ENCODE data around the gene KCTD11. TPM values are rescaled to one million over a fixed set of nuclear protein-coding genes. Genes with fewer than 3 reads are reported as not detected.
A peak's percentile ranks its signal among the peaks of the same experiment; 100 is the strongest.

The KCTD11 gene
- 1.3 and 1.6 TPM in 2 replicates for total RNA-seq (2016; rRNA removed; fragmentation: Illumina TruSeq; extraction: Trizol)
- 0.30 and 0.44 TPM in 2 replicates for total RNA-seq (2016; cell fraction: cytosol; rRNA removed; fragmentation: Illumina TruSeq; extraction: Trizol; ENCODE audit: low read depth)
- 0.79 and 1.5 TPM in 2 replicates for total RNA-seq (2016; cell fraction: insoluble cytoplasmic fraction; rRNA removed; fragmentation: Illumina TruSeq; extraction: Trizol)
- total RNA-seq (2016; cell fraction: membrane; rRNA removed; fragmentation: Illumina TruSeq; extraction: Trizol), result 0.79 and 1.1 TPM in 2 replicates
- 0.93 and 1.2 TPM in 2 replicates for total RNA-seq (2016; cell fraction: nucleus; rRNA removed; fragmentation: Illumina TruSeq; extraction: Trizol)
- polyA plus RNA-seq (2011; rRNA removed), result 2.6 and 3.1 TPM in 2 replicates
- 2.7 and 2.8 TPM in 2 replicates for polyA plus RNA-seq (2011; cell fraction: cytosol; rRNA removed)
- 2.5 TPM in 2 replicates for polyA plus RNA-seq (2011; cell fraction: nucleus; rRNA removed)
- polyA plus RNA-seq (2012), result 1.4 and 1.8 TPM in 2 replicates
- 0.15 and 0.19 TPM in 2 replicates for polyA plus RNA-seq (2016; cell fraction: cytosol; fragmentation: Illumina TruSeq; extraction: Trizol; ENCODE audit: low read depth)
- polyA plus RNA-seq (2016; cell fraction: insoluble cytoplasmic fraction; fragmentation: Illumina TruSeq; extraction: Trizol; ENCODE audit: low read depth), result 1.0 and 1.3 TPM in 2 replicates
- 0.49 and 0.56 TPM in 2 replicates for polyA plus RNA-seq (2016; cell fraction: membrane; fragmentation: Illumina TruSeq; extraction: Trizol; ENCODE audit: low read depth)
- 1.6 and 1.7 TPM in 2 replicates for polyA plus RNA-seq (2016; cell fraction: nucleus; fragmentation: Illumina TruSeq; extraction: Trizol; ENCODE audit: insufficient read depth, low read depth)
- 4.4 and 4.6 TPM in 2 replicates for polyA minus RNA-seq (2011; rRNA and poly(A)+ RNA removed; ENCODE audit: low replicate concordance)
- polyA minus RNA-seq (2011; cell fraction: cytosol; rRNA and poly(A)+ RNA removed), result 1.8 and 2.1 TPM in 2 replicates
- polyA minus RNA-seq (2011; cell fraction: nucleus; rRNA and poly(A)+ RNA removed), result 2.9 and 3.0 TPM in 2 replicates
- percentile 49 among the genes with signal in this experiment for Bru-seq, nascent RNA
- percentile 52 among the genes with signal in this experiment for BruChase-seq, experiment 1, labeled RNA remaining after a 6-hour chase
- BruChase-seq, experiment 2, labeled RNA remaining after a 2-hour chase, result percentile 57 among the genes with signal in this experiment
- long read RNA-seq, experiment 1, partial matches to known transcripts, result 0 of 2 reads
- long read RNA-seq, experiment 1, other reads (novel, unspliced or antisense), result 0 of 2 reads
- long read RNA-seq, experiment 2, transcript KCTD11-201 (1 exons, 2,783 nt), result major isoform, 11 of 13 reads
- long read RNA-seq, experiment 2, partial matches to known transcripts, result 0 of 13 reads
- long read RNA-seq, experiment 2, other reads (novel, unspliced or antisense), result 0 of 13 reads

GRCh38 chr17:7351665-7352502 is at the start of gene KCTD11:
TSS of gene KCTD11 (plus strand) at chr17:7352162.
- H3K4me2 ChIP-seq (ENCODE audit: low read depth, low read length), result peak within 1 kb of the TSS; percentile 90
- H3K79me2 ChIP-seq (ENCODE audit: insufficient read depth, low read length), result no peaks in the 10 kb centered on the region
- H3K4me1 ChIP-seq (ENCODE audit: insufficient read depth, low read length), result peaks cover 55% of the 10 kb centered on the region
- POLR2A ChIA-PET, result interaction anchor here (0.7 to 7.0 kb wide), 12 partner anchors 17 to 335 kb away, joined by 3 to 44 read pairs (median 4); partner anchors contain the start of genes CD68, NEURL4, PLSCR3 and POLR2A
- H3K4me3 ChIP-seq (replicated peaks in 1 of 3; ENCODE audit: insufficient read depth in 1 of 3, low read depth in 2 of 3, low read length in 3 of 3), result peak within 1 kb of the TSS; percentile 64 to 88 (median 87)
- peaks cover 0 to 5% of the 10 kb centered on the region in 2 experiments; a peak in 2 of 5 replicates for H3K27me3 ChIP-seq (ENCODE audit: control insufficient read depth in 1 of 2, insufficient read depth in 2 of 2, low read length in 2 of 2)
- H3K9ac ChIP-seq (ENCODE audit: insufficient read depth, low read depth, low read length), result peak within 1 kb of the TSS; percentile 95
- peaks cover 13% of the 10 kb centered on the region; the same call in 1 of the 2 replicates for H4K20me1 ChIP-seq (ENCODE audit: insufficient read depth, low read length)
- in situ Hi-C loops (cut with HindIII; ENCODE audit: extremely low pct_ligation_motif_present, low pct_unique_long_range_greater_than_20kb) (no loop called here), intact Hi-C loops (cut with micrococcal nuclease; ENCODE audit: unreplicated experiment) (loop anchor here (2.0 to 10.0 kb wide), 3 partner anchors 23 to 305 kb away; partner anchors contain the start of genes NEURL4 and SENP3)
- no peak for FAIRE-seq
- no TSS peak for BruUV-seq (replicated peaks)
- H2AFZ ChIP-seq (ENCODE audit: low read length), result no peak within 1 kb of the TSS
- no peaks in the 10 kb centered on the region for H3K36me3 ChIP-seq (replicated peaks in 1 of 2; ENCODE audit: control insufficient read depth in 1 of 2, insufficient read depth in 2 of 2, low read length in 2 of 2)
- peak; percentile 76 for ATAC-seq
- no peaks in the 10 kb centered on the region for H3K9me3 ChIP-seq (ENCODE audit: low read length)
- 2% methylated on average over 10 of the region's 91 CpGs for WGBS (ENCODE audit: low lambda C conversion rate)
- peak within 1 kb of the TSS; percentile 95 for H3K27ac ChIP-seq (ENCODE audit: extremely low read length, insufficient read depth, low read length)
- peak; percentile 73 for DNase-seq (ENCODE audit: low spot score)
- CTCF ChIA-PET (ENCODE audit: low intra/inter-chr PET ratio, low total read pairs), result no interaction called here
- peak; percentile 37; the same call in 1 of the 2 replicates for TF ChIP-seq KDM5B (CRISPR knock-in tag; IDR thresholded peaks at IDR 0.05; ENCODE audit: borderline replicate concordance)
- no peak for TF ChIP-seq LCORL (IDR thresholded peaks at IDR 0.05)
- TF ChIP-seq LCORL (CRISPR knock-in tag; IDR thresholded peaks at IDR 0.05), result peak; percentile 58
- TF ChIP-seq SP5 (CRISPR knock-in tag; IDR thresholded peaks at IDR 0.05; ENCODE audit: borderline replicate concordance, low read depth), result peak; percentile 83; the same call in 1 of the 2 replicates
- no peak for TF ChIP-seq FOXA1 (IDR thresholded peaks at IDR 0.05)
- TF ChIP-seq FOXA1 (CRISPR knock-in tag; IDR thresholded peaks at IDR 0.05), result no peak; the same call in 1 of the 2 replicates
- TF ChIP-seq EHMT2 (IDR thresholded peaks at IDR 0.05; ENCODE audit: borderline replicate concordance, low read depth, low read length), result no peak
- TF ChIP-seq CBX1 (IDR thresholded peaks at IDR 0.05; ENCODE audit: low read depth), result no peak
- TF ChIP-seq, protein P1, sequence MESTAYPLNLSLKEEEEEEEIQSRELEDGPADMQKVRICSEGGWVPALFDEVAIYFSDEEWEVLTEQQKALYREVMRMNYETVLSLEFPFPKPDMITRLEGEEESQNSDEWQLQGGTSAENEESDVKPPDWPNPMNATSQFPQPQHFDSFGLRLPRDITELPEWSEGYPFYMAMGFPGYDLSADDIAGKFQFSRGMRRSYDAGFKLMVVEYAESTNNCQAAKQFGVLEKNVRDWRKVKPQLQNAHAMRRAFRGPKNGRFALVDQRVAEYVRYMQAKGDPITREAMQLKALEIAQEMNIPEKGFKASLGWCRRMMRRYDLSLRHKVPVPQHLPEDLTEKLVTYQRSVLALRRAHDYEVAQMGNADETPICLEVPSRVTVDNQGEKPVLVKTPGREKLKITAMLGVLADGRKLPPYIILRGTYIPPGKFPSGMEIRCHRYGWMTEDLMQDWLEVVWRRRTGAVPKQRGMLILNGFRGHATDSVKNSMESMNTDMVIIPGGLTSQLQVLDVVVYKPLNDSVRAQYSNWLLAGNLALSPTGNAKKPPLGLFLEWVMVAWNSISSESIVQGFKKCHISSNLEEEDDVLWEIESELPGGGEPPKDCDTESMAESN (CRISPR knock-in tag; conservative IDR thresholded peaks at IDR 0.05), result peak; percentile 76; the same call in 1 of the 2 replicates
- TF ChIP-seq, protein P2, sequence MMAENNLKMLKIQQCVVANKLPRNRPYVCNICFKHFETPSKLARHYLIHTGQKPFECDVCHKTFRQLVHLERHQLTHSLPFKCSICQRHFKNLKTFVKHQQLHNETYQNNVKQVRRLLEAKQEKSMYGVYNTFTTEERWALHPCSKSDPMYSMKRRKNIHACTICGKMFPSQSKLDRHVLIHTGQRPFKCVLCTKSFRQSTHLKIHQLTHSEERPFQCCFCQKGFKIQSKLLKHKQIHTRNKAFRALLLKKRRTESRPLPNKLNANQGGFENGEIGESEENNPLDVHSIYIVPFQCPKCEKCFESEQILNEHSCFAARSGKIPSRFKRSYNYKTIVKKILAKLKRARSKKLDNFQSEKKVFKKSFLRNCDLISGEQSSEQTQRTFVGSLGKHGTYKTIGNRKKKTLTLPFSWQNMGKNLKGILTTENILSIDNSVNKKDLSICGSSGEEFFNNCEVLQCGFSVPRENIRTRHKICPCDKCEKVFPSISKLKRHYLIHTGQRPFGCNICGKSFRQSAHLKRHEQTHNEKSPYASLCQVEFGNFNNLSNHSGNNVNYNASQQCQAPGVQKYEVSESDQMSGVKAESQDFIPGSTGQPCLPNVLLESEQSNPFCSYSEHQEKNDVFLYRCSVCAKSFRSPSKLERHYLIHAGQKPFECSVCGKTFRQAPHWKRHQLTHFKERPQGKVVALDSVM (CRISPR knock-in tag; IDR thresholded peaks at IDR 0.05), result peak; percentile 82
- TF ChIP-seq, protein P3, sequence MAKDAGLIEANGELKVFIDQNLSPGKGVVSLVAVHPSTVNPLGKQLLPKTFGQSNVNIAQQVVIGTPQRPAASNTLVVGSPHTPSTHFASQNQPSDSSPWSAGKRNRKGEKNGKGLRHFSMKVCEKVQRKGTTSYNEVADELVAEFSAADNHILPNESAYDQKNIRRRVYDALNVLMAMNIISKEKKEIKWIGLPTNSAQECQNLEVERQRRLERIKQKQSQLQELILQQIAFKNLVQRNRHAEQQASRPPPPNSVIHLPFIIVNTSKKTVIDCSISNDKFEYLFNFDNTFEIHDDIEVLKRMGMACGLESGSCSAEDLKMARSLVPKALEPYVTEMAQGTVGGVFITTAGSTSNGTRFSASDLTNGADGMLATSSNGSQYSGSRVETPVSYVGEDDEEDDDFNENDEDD (CRISPR knock-in tag; IDR thresholded peaks at IDR 0.05; ENCODE audit: borderline replicate concordance), result peak; percentile 45
